ENCODE data around the gene SIDT2. TPM values are rescaled to one million over a fixed set of nuclear protein-coding genes. Genes with fewer than 3 reads are reported as not detected.

The SIDT2 gene
- total and polyA plus RNA-seq, 3 donors from 2014 or later = 69.5 to 129 (median 93.8) TPM

DNA sequence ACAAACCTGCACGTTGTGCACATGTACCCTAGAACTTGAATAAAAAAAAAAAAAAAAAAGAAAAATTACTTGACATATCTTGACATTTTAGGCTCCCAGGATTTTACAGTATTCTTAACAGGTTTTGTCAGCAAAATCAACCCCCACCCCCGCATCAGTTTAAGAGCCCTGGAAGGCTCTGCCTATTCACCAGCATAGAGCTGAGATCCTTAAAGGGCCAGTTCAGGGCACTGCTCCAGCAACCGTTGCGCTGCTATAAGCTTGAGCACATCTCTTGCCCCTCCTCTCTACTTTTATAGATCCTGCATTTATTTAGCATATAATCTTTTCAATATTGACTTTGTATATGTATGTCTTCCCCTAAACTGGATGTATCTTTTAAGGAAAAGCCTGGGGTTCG lies 35.2 kb upstream of the SIDT2 start:
- Histone ChIP-seq H3K4me1 (peaks cover 10% of the 10 kb centered on the region), H3K36me3 (ENCODE audit: low read depth, missing control alignments) (no peaks in the 10 kb centered on the region), H3K27me3 (no peaks in the 10 kb centered on the region), H3K4me3 (peak overlapping the region; percentile 93 to 97), H3K27ac (peak overlapping the region; percentile 84 to 92), H3K9me3 (no peaks in the 10 kb centered on the region)
- DNase-seq = peak; percentile 85
- intact Hi-C loops (cut with DNase I; ENCODE audit: low total_unique reads) = no loop called here
- 1 to 2% methylated on average over 5 of the region's 5 CpGs for WGBS, 2 donors
- TF ChIP-seq, protein P1, sequence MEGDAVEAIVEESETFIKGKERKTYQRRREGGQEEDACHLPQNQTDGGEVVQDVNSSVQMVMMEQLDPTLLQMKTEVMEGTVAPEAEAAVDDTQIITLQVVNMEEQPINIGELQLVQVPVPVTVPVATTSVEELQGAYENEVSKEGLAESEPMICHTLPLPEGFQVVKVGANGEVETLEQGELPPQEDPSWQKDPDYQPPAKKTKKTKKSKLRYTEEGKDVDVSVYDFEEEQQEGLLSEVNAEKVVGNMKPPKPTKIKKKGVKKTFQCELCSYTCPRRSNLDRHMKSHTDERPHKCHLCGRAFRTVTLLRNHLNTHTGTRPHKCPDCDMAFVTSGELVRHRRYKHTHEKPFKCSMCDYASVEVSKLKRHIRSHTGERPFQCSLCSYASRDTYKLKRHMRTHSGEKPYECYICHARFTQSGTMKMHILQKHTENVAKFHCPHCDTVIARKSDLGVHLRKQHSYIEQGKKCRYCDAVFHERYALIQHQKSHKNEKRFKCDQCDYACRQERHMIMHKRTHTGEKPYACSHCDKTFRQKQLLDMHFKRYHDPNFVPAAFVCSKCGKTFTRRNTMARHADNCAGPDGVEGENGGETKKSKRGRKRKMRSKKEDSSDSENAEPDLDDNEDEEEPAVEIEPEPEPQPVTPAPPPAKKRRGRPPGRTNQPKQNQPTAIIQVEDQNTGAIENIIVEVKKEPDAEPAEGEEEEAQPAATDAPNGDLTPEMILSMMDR (IDR thresholded peaks at IDR 0.05) = no peak
- no peak for TF ChIP-seq POLR2A (IDR thresholded peaks at IDR 0.05)

DNA sequence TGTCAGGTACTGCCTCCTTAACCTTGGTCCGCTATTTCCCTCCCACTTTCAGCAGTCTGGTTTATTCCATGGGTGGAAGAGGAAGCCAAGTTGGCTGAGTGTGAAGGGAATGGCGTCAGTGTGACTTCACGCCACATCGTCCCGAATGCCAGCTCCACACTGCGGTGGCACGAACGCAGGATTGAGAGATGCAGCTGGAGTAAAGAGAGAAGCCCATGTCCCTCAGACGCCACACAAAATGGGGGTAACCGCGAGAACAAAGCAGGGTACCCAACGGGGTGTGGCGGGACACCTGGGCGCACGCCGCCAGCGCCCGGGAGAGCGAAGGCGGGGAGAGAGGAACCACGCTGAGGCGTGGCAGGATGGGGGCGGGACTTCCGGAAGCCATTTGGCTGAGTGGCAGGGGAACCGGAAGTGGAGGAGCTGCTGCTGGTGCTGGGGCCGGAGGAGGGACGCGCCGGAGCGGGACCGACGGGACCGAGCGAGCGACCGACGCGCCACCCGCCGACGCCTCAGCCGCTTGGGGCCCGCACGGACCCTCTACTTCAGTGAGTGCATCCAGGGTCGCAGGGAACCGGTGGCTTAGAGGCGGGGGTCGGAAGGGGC lies 34.6 kb upstream of the SIDT2 start, which contains the start of gene PAFAH1B2:
TSS of gene PAFAH1B2 (plus strand) at position 417 of the 606 bp plus-strand sequence. CDS start 8,161 bp downstream, outside the sequence.
- Histone ChIP-seq H3K9me3 (no peaks in the 10 kb centered on the region), H3K4me3 (peak within 1 kb of the TSS; percentile 93 to 97), H3K4me1 (peaks cover 10% of the 10 kb centered on the region), H3K27ac (peak within 1 kb of the TSS; percentile 84 to 92), H3K27me3 (no peaks in the 10 kb centered on the region), H3K36me3 (ENCODE audit: low read depth, missing control alignments) (no peaks in the 10 kb centered on the region)
- intact Hi-C loops (cut with DNase I; ENCODE audit: low total_unique reads) = no loop called here
- 1% methylated on average over 24 to 48 of the region's 48 CpGs for WGBS, 2 donors
- peak; percentile 98 for DNase-seq
- TF ChIP-seq POLR2A (IDR thresholded peaks at IDR 0.05) = peak; percentile 23
- TF ChIP-seq, protein P1 (IDR thresholded peaks at IDR 0.05) = no peak

DNA sequence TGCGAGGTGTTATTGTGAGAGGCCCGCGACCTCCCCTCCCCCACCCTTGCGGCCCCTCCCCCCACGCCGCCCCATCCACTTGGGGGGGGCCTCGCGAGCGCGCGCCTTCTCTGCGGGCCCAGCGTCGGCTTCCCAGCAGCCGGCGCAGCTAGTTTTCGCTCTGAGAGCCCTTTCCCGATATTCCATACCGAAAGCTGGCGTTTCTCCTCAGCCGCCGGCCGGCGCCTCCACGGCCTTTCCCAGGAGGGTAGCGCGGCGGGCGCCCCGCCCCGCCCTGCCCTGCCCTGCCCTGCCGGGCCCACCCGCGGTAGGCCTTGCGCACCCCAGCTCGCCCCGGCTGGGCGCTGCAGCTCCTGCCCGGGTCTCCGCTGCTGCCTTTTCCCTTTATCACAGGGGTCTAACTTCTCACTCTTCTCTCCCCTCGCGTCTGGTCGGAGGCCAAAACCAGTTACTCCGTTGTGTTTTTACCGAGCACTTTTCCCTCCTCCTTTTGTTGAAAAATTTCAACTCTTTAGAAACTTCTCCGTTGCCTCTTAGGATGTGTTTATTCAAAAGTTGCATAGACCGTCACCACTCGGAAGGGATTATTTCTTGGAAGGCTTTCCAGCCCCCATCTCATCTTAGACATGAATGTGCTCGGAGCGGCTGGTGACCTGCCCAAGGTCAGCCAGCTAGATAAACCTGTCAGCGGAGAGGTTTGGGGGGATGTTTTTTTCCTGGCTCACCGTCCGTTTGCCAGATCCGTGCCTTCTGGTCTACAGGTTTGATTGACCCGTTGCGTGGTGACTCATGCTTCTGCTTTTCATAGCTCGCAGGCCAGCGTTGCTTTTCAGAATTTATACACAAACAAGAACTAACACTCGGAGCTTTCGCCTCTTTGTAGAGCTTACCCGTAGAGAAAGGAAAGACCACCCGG lies 33.8 kb upstream of the SIDT2 start:
- 0 to 1% methylated on average over 24 to 41 of the region's 62 CpGs for WGBS, 2 donors
- intact Hi-C loops (cut with DNase I; ENCODE audit: low total_unique reads) = no loop called here
- DNase-seq = peak; percentile 61
- peak overlapping the region; percentile 84 to 92 for H3K27ac ChIP-seq
- H3K4me1 ChIP-seq = peaks cover 10% of the 10 kb centered on the region
- no peaks in the 10 kb centered on the region for H3K9me3 ChIP-seq
- no peak for TF ChIP-seq POLR2A (IDR thresholded peaks at IDR 0.05)
- TF ChIP-seq, protein P1 (IDR thresholded peaks at IDR 0.05) = no peak
- no peaks in the 10 kb centered on the region for H3K36me3 ChIP-seq (ENCODE audit: low read depth, missing control alignments)
- no peaks in the 10 kb centered on the region for H3K27me3 ChIP-seq
- H3K4me3 ChIP-seq = peak overlapping the region; percentile 93 to 97

DNA sequence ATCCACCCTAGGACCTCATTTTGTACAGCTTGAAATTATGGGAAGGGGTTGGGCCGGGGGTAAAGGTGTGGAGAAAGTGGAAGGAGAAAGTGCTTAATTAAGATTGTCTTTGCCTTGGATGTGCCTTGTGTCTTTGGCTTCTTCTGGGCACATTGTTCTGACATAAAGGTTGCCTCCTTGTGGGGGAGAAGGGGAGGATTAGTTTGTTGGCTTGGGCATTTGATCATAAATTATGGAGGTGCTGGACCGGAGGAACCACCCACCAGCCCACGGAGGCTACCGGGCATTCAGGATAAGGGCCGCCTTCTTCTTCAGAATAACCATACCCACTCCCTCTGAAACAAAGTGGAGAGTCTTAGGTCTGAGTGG lies 33.2 kb upstream of the SIDT2 start:
- H3K9me3 ChIP-seq = no peaks in the 10 kb centered on the region
- H3K4me3 ChIP-seq = peak overlapping the region; percentile 93 to 97
- TF ChIP-seq, protein P1 (IDR thresholded peaks at IDR 0.05) = no peak
- TF ChIP-seq POLR2A (IDR thresholded peaks at IDR 0.05) = no peak
- no peaks in the 10 kb centered on the region for H3K36me3 ChIP-seq (ENCODE audit: low read depth, missing control alignments)
- intact Hi-C loops (cut with DNase I; ENCODE audit: low total_unique reads) = no loop called here
- WGBS, 2 donors = 7 to 11% methylated on average over 5 of the region's 5 CpGs
- H3K27me3 ChIP-seq = no peaks in the 10 kb centered on the region
- peaks cover 10% of the 10 kb centered on the region for H3K4me1 ChIP-seq
- peak; percentile 48 for DNase-seq
- peak overlapping the region; percentile 84 to 92 for H3K27ac ChIP-seq

Measured in testis (tissue), 3 donors.